OCI-LY7 (cell line): ENCODE data around the gene UVRAG.

Source experiments
- CTCF ChIP-seq: fragments of 200-600 bp; sonication (generic); conservative IDR thresholded peaks from 2 replicates; pipeline ENCODE4 v1.5.1; 2014; ENCODE audit warnings: mild to moderate bottlenecking, antibody characterized with exemption, low read length, moderate library complexity, mixed read lengths
- EZH2phosphoT487 ChIP-seq: fragments of 200-600 bp; sonication (generic); IDR thresholded peaks from 2 replicates; pipeline ENCODE4 v1.6.1; 2018; ENCODE audit warnings: low read depth, borderline replicate concordance, mild to moderate bottlenecking, mixed run types, antibody characterized with exemption, low read length, moderate library complexity, mixed read lengths

DNA sequence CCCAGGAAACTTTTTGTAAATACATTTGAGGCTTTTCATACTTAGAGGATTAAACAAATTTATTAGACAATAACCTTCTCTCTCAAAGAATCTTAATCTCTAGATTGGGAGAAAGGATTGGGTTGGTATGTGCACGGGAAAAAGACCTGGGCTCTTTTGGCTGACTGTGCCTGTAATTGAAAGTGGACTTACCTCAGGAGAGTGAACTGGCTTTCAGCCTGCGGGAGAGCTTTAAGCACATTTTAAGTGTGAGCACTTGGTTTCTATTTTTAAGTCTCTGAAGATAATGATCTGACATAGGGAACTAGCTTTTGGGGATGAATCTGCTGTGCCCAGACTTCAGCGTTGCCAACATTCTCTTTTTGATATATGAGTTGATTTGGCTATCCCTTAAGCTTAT lies 35.8 kb downstream of the UVRAG start:
- TF ChIP-seq CTCF = no peak
- TF ChIP-seq EZH2phosphoT487 = no peak
